Activated CD4-positive, alpha-beta T cell treated with anti-CD3 and anti-CD28 coated beads, Interleukin-10, Interleukin-2, amounts not matched to agents 100 ng/mL and 50 ng/mL, durations not matched to agents 16 hours and 8 hours (primary cell): Measurements from ENCODE around the gene PCBP4.

Experiments
- DNase-seq: peaks from one replicate; pipeline ENCODE4 v3.0.0-alpha.2; 2020

Gene PCBP4

DNA sequence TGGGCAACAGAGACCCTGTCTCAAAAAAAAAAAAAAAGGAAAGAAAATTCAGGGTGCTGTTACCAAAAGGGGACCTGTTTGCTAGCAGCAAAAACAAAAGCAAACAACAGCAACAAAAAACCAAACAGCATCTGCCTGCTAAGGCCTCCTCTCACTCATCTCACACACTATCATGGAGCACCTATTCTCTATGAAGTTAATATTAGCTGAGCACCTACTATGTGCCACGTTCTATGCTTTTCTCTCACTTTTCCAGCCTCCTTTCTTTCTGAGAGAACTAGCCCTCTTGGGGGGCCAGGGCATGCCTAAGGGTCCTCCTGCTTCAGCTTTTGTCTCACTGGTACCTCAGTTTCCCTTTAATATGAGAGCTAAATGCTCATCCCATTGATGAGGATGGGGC is 12.5 kb downstream of the PCBP4 start:
- no peak for DNase-seq

GRCh38 chr3:51954105-51954504 is 13.1 kb downstream of the PCBP4 start:
- no peak for DNase-seq

GRCh38 chr3:51953445-51953844 is 13.8 kb downstream of the PCBP4 start:
- DNase-seq, result no peak

DNA sequence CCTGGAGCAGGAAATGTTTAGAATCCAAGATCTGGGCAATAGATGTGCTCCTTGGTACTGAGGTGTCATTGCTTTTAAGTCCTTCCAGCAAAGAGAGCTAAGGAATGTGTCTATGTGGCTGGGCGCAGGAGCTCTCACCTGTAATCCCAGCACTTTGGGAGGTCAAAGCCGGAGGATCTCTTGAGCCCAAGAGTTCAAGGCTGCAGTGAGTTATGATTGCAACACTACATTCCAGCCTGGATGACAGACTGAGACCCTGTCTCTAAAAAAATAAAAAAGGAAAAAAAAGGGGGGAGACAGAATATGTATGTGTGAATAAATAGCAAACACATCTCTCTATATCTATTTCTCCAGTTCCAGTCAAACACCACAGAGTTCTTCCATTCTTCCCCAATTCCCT is 16.4 kb downstream of the PCBP4 start:
- no peak for DNase-seq

GRCh38 chr3:51949121-51949520 is 18.1 kb downstream of the PCBP4 start:
- no peak for DNase-seq

GRCh38 chr3:51948016-51948580 is 19.2 kb downstream of the PCBP4 start:
- DNase-seq, result no peak

- no peak for DNase-seq
Measured at GRCh38 chr3:51947215-51947900, 19.9 kb downstream of the PCBP4 start.

DNA sequence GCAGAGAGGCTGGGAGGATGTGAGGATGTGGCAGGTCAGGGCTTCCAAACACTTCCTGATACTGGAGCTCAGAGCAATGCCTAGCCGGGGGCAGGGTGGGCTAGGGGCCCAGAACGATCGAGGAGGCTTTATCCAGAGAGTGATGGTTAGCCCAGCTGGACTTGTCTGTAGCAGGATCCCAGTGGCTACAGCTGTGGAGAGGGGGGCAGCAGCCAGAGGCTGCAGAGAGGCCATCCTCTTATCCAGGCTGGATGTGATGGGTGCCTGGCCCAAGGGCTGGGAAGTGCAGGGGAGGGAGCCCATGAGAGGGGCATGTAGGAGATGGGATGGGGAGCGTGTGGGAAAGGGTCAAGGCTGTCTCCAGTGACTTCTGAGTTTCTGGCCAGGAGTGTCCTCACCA is 20.5 kb downstream of the PCBP4 start:
- DNase-seq, result no peak

GRCh38 chr3:51945926-51946705 is 21.1 kb downstream of the PCBP4 start:
- no peak for DNase-seq

DNA sequence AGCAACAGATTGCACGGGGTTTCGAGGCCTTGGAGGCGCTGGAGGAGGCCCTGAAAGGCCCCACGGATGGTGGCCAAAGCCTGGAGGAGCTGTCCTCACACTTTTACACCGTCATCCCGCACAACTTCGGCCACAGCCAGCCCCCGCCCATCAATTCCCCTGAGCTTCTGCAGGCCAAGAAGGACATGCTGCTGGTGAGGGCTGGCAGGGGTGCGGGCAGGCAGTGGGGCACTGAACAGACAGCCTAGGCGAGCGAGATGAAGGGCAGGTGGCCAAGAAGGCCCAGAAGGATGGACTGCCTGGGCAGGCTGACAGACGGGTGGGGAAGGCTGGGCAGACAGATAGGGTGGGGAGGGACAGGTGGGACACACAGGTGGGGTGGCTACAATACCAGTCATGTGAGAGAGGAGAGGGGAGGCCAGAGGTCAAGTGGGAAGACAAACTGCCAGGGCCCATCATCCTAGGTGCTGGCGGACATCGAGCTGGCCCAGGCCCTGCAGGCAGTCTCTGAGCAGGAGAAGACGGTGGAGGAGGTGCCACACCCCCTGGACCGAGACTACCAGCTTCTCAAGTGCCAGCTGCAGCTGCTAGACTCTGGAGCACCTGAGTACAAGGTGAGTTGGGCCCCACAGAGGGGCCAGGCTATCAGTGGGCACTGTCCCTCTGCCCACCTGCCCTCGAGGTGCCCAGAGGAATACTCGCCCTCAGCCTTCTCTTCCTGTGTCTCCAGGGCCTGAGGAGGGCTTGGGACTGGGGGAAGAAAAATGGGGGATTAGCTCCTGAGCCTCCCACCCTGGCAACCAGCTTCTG is 22.0 kb downstream of the PCBP4 start:
- no peak for DNase-seq

GRCh38 chr3:51944451-51945021 is 22.7 kb downstream of the PCBP4 start:
- DNase-seq, result no peak

DNA sequence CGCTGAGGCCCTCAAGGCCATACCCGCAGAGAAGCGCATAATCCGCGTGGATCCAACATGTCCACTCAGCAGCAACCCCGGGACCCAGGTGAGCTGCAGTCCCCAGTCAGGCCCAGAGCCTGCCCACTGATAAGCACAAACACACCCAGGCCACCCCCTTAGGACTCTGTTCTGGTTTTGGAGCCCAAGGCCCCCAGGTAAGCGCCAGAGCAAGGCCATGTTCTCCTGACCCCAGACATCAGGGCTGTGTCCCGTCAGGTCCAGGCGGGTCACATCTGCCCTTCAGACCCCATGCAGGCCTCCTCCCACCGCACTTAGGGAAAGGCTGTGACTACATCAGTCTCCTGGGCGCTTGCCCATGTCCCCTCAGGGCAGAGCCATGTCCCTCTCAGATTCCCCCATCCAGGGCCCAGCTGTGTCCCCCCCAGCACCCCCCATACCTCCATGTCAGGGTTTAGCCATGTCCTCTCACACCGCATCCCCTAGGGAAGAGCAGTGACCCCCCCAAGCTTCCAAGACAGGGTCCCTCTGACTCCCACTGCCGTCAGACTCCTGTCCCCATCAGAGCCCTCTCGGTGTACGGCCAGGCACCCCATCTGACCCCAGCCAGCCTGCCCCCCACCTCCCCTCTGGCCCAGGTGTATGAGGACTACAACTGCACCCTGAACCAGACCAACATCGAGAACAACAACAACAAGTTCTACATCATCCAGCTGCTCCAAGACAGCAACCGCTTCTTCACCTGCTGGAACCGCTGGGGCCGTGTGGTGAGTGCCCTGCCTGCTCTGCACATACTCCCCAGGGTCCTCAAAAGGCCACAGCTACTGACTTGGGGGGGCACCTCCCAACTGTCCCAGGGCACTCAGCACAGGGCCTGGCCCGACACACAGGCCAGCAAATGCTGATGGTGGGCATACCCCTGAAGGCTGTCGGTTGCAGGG is 23.5 kb downstream of the PCBP4 start:
- DNase-seq, result no peak

DNA sequence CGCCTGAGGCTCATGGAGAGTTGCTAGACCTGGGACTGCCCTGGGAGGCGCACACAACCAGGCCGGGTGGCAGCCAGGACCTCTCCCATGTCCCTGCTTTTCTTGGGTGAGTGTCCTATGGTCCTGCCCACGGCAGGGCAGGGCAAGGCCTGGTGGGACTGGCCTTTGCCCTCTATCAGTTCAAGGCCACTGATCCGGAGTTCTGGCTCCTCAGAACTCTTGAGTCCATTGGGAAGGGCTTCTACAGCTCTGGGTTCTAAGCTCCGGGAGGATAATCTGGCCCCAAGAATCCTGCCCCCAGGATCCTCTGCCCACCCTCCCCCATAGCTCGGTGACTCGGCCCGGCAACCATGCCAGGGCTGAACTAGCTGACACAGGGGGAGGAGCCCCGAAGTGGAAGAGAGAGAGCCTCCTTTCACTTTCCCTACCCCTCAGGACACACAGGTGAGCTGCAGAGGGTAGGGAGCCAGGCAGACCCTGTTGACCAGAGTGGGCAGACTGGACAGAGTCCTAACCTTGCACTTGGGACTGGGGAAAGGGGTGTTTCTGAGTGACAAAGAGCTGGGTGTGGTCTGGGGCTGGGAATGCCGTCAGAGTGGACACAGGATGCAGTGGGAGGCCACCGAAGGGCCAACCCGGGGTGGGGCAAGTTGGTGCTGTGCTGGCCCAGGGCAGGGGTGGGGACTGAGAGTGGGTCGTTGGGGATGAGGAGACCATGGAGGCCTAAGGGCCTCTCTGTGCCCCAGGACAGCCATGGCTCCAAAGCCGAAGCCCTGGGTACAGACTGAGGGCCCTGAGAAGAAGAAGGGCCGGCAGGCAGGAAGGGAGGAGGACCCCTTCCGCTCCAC is 24.4 kb downstream of the PCBP4 start:
- DNase-seq, result peak; percentile 74

DNA sequence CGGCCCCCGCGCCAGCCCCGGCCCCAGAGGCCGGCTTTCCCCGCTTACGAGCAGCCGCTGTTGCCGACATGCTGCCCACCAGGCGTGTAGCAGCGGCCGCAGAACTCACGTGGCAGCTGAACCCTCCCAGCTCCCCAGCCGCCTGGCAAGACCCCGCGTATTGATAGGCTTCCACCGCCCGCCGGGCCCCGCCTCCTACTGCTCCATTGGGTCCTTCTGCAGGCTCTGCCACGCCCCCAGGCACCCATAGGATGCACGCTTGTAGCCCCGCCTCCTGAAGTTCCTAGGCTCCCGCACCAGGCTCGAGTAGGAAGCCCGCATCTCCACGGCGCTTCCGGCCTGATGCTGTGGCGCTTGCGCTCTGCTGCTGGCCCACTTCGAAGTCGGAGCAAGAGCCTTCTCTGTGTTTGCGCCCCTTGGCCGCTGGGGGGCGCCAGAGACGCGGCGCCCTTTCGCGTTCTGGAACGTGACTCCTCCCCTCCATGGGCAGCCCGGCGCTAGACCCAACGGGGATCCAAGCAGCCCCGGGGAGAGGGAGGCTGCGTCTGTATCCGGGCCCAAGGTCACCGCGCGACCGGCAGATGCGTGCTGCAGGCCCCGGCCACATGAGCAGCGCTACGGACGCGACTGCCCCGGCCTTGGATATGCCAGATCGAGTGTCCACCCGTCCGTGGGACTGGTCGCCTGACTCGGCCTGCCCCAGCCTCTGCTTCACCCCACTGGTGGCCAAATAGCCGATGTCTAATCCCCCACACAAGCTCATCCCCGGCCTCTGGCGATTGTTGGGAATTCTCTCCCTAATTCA is 25.3 kb downstream of the PCBP4 start, which contains the start of the genes PARP3 and RRP9:
PARP3 (plus strand) TSS at position 566 of the 805 bp plus-strand sequence. CDS start 993 bp downstream, outside the sequence.
RRP9 (minus strand) TSS at position 107 of the 805 bp plus-strand sequence; CDS start at position 70, 37 bp downstream.
- peak; percentile 100 for DNase-seq

DNA sequence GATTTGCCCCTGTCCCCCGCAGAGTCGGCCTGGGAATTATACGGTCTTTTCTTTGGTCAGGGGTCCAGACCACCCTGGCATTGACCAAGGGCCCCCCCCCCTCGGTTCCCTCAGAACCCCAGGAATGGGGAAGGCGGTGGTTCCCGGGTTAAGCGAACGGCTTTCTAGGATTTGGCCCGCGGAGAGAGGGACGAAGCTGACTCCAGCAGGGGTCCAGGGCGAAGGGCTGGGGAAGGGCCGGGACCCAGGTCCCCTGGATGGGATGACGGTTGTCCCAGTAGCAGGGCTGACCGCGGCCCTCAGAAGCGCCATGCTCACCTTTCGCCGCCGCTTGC is 25.8 kb downstream of the PCBP4 start:
- DNase-seq, result no peak

GRCh38 chr3:51940648-51941462 is 26.4 kb downstream of the PCBP4 start:
- no peak for DNase-seq

DNA sequence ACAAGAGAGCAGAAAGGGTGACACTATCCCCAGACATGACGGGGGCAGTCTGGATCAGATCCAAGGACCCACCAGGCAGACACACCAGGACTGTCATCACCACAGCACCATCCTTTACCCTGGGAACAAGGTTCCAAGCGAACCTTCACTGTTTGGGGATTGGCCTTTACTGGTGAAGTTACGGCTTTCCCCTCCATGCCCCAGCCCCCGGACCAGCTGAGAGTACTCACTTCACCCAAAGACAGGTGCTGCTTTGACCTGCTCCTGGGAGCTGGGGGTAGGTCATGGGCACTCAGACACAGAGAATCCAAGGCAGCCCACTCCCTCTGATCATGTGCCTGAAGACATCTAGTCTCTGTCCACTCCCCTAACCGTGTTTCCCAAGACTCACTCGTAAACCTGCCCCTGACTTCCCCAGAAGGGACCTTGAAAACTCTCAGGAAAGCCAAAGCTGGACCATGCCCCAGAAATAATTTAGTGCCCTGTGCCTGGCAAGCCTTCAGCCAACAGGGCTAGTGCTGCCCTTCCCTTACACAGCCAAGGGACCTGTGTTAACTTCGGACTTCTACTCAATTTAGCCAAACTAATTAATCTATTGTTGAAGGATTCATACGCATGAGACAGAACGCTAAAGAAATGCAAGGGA is 28.4 kb downstream of the PCBP4 start:
- no peak for DNase-seq
